H1 (cell line): ENCODE measurements around the gene PDIA2. TPM values are rescaled to one million over a fixed set of nuclear protein-coding genes. Genes with fewer than 3 reads are reported as not detected.

ENCODE experiments used
- CTCF ChIA-PET: fragments of 300-600 bp; sonication (Branson Sonifier 250); formaldehyde crosslinking; loops from one replicate; lab custom pipeline; 2021; ENCODE audit not compliant: partially characterized antibody; lab: Charles Lee
- POLR2A ChIA-PET: fragments of 300-600 bp; sonication (Branson Sonifier 250); formaldehyde crosslinking; loops from one replicate; lab custom pipeline; 2021; ENCODE audit warnings: inconsistent platforms; ENCODE audit not compliant: partially characterized antibody; lab: Charles Lee
- DNase-seq, 2 experiments: peaks; one replicate each; pipeline versions ENCODE4 v3.0.0 to v3.0.0-alpha.2; 2010 to 2022; ENCODE audit warnings: low spot score in 2 of 2, low read depth in 1 of 2, mixed read lengths in 1 of 2
- FAIRE-seq: peaks from 2 replicates; lab custom pipeline; 2011; peaks lifted over from hg19 to GRCh38; lab: Jason Lieb, UNC
- H2AFZ ChIP-seq: 2 replicates; pipeline ENCODE4 v1.8.1; 2012; ENCODE audit warnings: low read length, inconsistent platforms
- H2AK5ac ChIP-seq: 2 replicates; pipeline ENCODE4 v1.6.1; 2013; ENCODE audit warnings: low read depth, low read length
- H2BK120ac ChIP-seq: replicated peaks from 2 replicates; pipeline ENCODE3; 2013; ENCODE audit warnings: low read depth, low read length, inconsistent platforms
- H2BK12ac ChIP-seq: 2 replicates; pipeline ENCODE4 v1.6.1; 2013; ENCODE audit warnings: low read depth, low read length
- H2BK15ac ChIP-seq: 2 replicates; pipeline ENCODE4 v1.6.1; 2013; ENCODE audit warnings: low read length
- H2BK20ac ChIP-seq: 2 replicates; pipeline ENCODE4 v1.6.1; 2013; ENCODE audit warnings: low read length
- H2BK5ac ChIP-seq: 2 replicates; pipeline ENCODE4 v1.6.1; 2013; ENCODE audit warnings: low read depth, low read length
- H3K14ac ChIP-seq: 2 replicates; pipeline ENCODE4 v1.6.1; 2013; ENCODE audit warnings: inconsistent platforms; ENCODE audit not compliant: insufficient read length
- H3K18ac ChIP-seq: 2 replicates; pipeline ENCODE4 v1.6.1; 2013; ENCODE audit warnings: low read length; ENCODE audit errors: extremely low read depth
- H3K23ac ChIP-seq: 2 replicates; pipeline ENCODE4 v1.6.1; 2013; ENCODE audit warnings: inconsistent platforms; ENCODE audit not compliant: insufficient read length
- H3K23me2 ChIP-seq: 2 replicates; pipeline ENCODE4 v1.6.1; 2013; ENCODE audit warnings: low read depth, low read length
- H3K27ac ChIP-seq: 2 replicates; pipeline ENCODE4 v1.6.1; 2011; ENCODE audit warnings: low read depth, low read length, inconsistent platforms
- H3K27me3 ChIP-seq, 4 experiments: replicated peaks in 1 of 4; 1 replicate in 1 of 4; 2 replicates in 3 of 4; pipeline versions ENCODE4 v1.6.1 to v1.8.1; 2011 to 2013; ENCODE audit warnings: low read length in 3 of 4, mild to moderate bottlenecking in 3 of 4, inconsistent platforms in 2 of 4, mixed read lengths in 2 of 4, moderate library complexity in 1 of 4; ENCODE audit not compliant: control insufficient read depth in 3 of 4, insufficient read depth in 3 of 4; ENCODE audit errors: extremely low read depth in 1 of 4
- H3K36me3 ChIP-seq, 4 experiments: 2 replicates each; pipeline versions ENCODE4 v1.6.1 to v1.8.1; 2011 to 2013; ENCODE audit warnings: mild to moderate bottlenecking in 4 of 4, low read length in 3 of 4, moderate library complexity in 2 of 4, control low read depth in 1 of 4, inconsistent platforms in 1 of 4; ENCODE audit not compliant: insufficient read depth in 4 of 4, control insufficient read depth in 2 of 4
- H3K4ac ChIP-seq: replicated peaks from 2 replicates; pipeline ENCODE3; 2013; ENCODE audit warnings: low read length, low read depth, mixed read lengths, inconsistent platforms; ENCODE audit not compliant: insufficient read length
- H3K4me1 ChIP-seq, 4 experiments: replicated peaks in 1 of 4; 1 replicate in 1 of 4; 2 replicates in 3 of 4; pipeline versions ENCODE4 v1.6.1 to v1.8.1; 2011 to 2013; ENCODE audit warnings: low read length in 3 of 4, inconsistent platforms in 2 of 4, mixed read lengths in 1 of 4; ENCODE audit not compliant: insufficient read depth in 4 of 4, control insufficient read depth in 3 of 4
- H3K4me2 ChIP-seq, 2 experiments: 2 replicates each; pipeline versions ENCODE4 v1.6.1 to v1.8.1; 2011 to 2013; ENCODE audit warnings: low read depth in 2 of 2, low read length in 2 of 2, control low read depth in 1 of 2, inconsistent platforms in 1 of 2, mild to moderate bottlenecking in 1 of 2; ENCODE audit not compliant: insufficient read depth in 1 of 2
- H3K4me3 ChIP-seq, 4 experiments: fragments of 200-600, 300-600 bp in 1 of 4; sonication (generic), shearing (Covaris generic), sonication (Bioruptor Twin) in 1 of 4; 2 replicates each; pipeline versions ENCODE4 v1.5.1 to v1.8.1; 2011 to 2016; ENCODE audit warnings: low read length in 4 of 4, low read depth in 3 of 4, control low read depth in 2 of 4, inconsistent platforms in 2 of 4, mild to moderate bottlenecking in 2 of 4, mixed read lengths in 1 of 4, moderate library complexity in 1 of 4; ENCODE audit not compliant: insufficient read depth in 2 of 4; ENCODE audit errors: extremely low read depth in 1 of 4
- H3K56ac ChIP-seq: replicated peaks from 2 replicates; pipeline ENCODE3; 2013; ENCODE audit warnings: low read depth, mild to moderate bottlenecking, mixed read lengths, low read length, inconsistent platforms; ENCODE audit not compliant: insufficient read length
- H3K79me1 ChIP-seq: 2 replicates; pipeline ENCODE4 v1.6.1; 2013; ENCODE audit warnings: low read depth, low read length, control low read depth
- H3K79me2 ChIP-seq, 2 experiments: 2 replicates each; pipeline versions ENCODE4 v1.6.1 to v1.8.1; 2012 to 2013; ENCODE audit warnings: low read length in 2 of 2, mild to moderate bottlenecking in 2 of 2, inconsistent platforms in 1 of 2; ENCODE audit not compliant: insufficient read depth in 2 of 2, control insufficient read depth in 1 of 2
- H3K9ac ChIP-seq, 4 experiments: replicated peaks in 1 of 4; 1 replicate in 1 of 4; 2 replicates in 3 of 4; pipeline versions ENCODE4 v1.6.1 to v1.8.1; 2011 to 2013; ENCODE audit warnings: low read depth in 3 of 4, low read length in 3 of 4, control low read depth in 2 of 4, mild to moderate bottlenecking in 2 of 4, moderate library complexity in 2 of 4, inconsistent platforms in 1 of 4; ENCODE audit errors: extremely low read depth in 1 of 4
- H3K9me3 ChIP-seq, 2 experiments: 2 replicates each; pipeline versions ENCODE4 v1.6.1 to v1.8.1; 2012 to 2013; ENCODE audit warnings: mild to moderate bottlenecking in 2 of 2, moderate library complexity in 2 of 2, control low read depth in 1 of 2, inconsistent platforms in 1 of 2, low read depth in 1 of 2, low read length in 1 of 2, mixed read lengths in 1 of 2; ENCODE audit not compliant: insufficient read depth in 2 of 2
- H4K20me1 ChIP-seq, 2 experiments: replicated peaks in 1 of 2; 2 replicates each; pipeline versions ENCODE3 to v1.8.1; 2011 to 2013; ENCODE audit warnings: inconsistent platforms in 2 of 2, low read length in 2 of 2, mild to moderate bottlenecking in 1 of 2; ENCODE audit not compliant: insufficient read depth in 2 of 2, control insufficient read depth in 1 of 2
- H4K5ac ChIP-seq: 2 replicates; pipeline ENCODE4 v1.6.1; 2013; ENCODE audit warnings: low read length, low read depth, mixed read lengths, inconsistent platforms; ENCODE audit not compliant: insufficient read length
- H4K8ac ChIP-seq: 2 replicates; pipeline ENCODE4 v1.8.0; 2013; ENCODE audit warnings: mild to moderate bottlenecking, moderate library complexity, low read length, inconsistent platforms; ENCODE audit not compliant: insufficient read depth; ENCODE audit errors: extremely low read depth
- H4K91ac ChIP-seq: replicated peaks from 2 replicates; pipeline ENCODE3; 2013; ENCODE audit warnings: low read length, mixed read lengths, inconsistent platforms; ENCODE audit not compliant: insufficient read length
- CBX5 ChIP-seq: fragments of 300-800, 300-1000 bp; sonication (generic); IDR thresholded peaks from 2 replicates; pipeline ENCODE4 v1.7.1; 2016; ENCODE audit warnings: antibody characterized with exemption, low read length, low read depth
- EP300 ChIP-seq, 2 experiments: IDR thresholded peaks; 1 replicate in 1 of 2; 2 replicates in 1 of 2; pipeline ENCODE4 v1.6.1; 2011 to 2012; ENCODE audit warnings: low read depth in 2 of 2, low read length in 2 of 2, mild to moderate bottlenecking in 2 of 2, borderline replicate concordance in 1 of 2, inconsistent platforms in 1 of 2, moderate library complexity in 1 of 2
- KDM4A ChIP-seq: IDR thresholded peaks from one replicate; pipeline ENCODE4 v1.7.1; 2012; ENCODE audit warnings: low read depth, mild to moderate bottlenecking, moderate library complexity, low read length, inconsistent platforms; ENCODE audit not compliant: severe bottlenecking
- SRF ChIP-seq: IDR thresholded peaks from 2 replicates; pipeline ENCODE4 v1.6.1; 2011; ENCODE audit warnings: mild to moderate bottlenecking, low read depth, low read length, moderate library complexity
- USF2 ChIP-seq: IDR thresholded peaks from 2 replicates; pipeline ENCODE4 v1.6.1; 2011; ENCODE audit warnings: low read length, improper control_type of control experiment
- WGBS, 2 experiments: shearing (Covaris generic) in 1 of 2; methylation state at CpG; one replicate each; pipeline versions ENCODE4 v1.1.6 to v1.1.7; 2013 to 2015; ENCODE audit warnings: low lambda C conversion rate in 2 of 2, mixed read lengths in 2 of 2, inconsistent platforms in 1 of 2, low coverage in 1 of 2, missing lambda C conversion rate in 1 of 2; ENCODE audit not compliant: insufficient replicate concordance in 2 of 2, insufficient coverage in 1 of 2, insufficient read length in 1 of 2; ENCODE audit errors: extremely low coverage in 1 of 2, missing lambda C conversion rate in 1 of 2; 5-methylcytosine and 5-hydroxymethylcytosine counted together
- polyA plus RNA-seq, 7 experiments: library from polyadenylated mRNA; depleted of rRNA in 3 of 7; stranded (reverse) in 5 of 7; unstranded in 2 of 7; fragments of >200 nt in 5 of 7; fragments of 200-250 nt in 2 of 7; gene quantifications; 1 replicate in 5 of 7; 2 replicates in 1 of 7; 4 replicates in 1 of 7; pipeline versions ENCODE4 v1.2.1 to v1.2.3, GENCODE V29; 2011 to 2013; ENCODE audit warnings: missing spikeins in 2 of 7, mixed read lengths in 2 of 7
- total RNA-seq: library from RNA; stranded (reverse); fragmentation: NEBNext Ultra II Directional; extraction: Animal tissue kit (Norgen Biotek cat#: 25700); gene quantifications from 2 replicates; pipeline ENCODE4 v1.2.1, GENCODE V29; 2021

Gene PDIA2
- total and polyA plus RNA-seq, 2 of the 8 experiments (the other 6 are each of a cell fraction or from before 2014, with no cell fraction given) = 0.34 to 0.50 TPM

- Histone ChIP-seq H3K4me2 (no peak overlapping the region), H3K79me1 (peaks cover 3% of the 10 kb centered on the region), H3K18ac (no peak overlapping the region), H4K20me1 (peaks cover 0 to 9% of the 10 kb centered on the region in 2 experiments), H3K9me3 (no peaks in the 10 kb centered on the region), H4K8ac (no peak overlapping the region), H4K91ac (no peak overlapping the region), H3K4me3 (no peak overlapping the region), H3K56ac (no peak overlapping the region), H4K5ac (no peak overlapping the region), H2BK15ac (no peak overlapping the region), H2AFZ (no peak overlapping the region), H3K14ac (no peak overlapping the region), H3K23me2 (no peaks in the 10 kb centered on the region), H3K23ac (no peak overlapping the region), H3K79me2 (peaks cover 0 to 38% of the 10 kb centered on the region in 2 experiments; a peak in 3 of 4 replicates), H2BK12ac (no peak overlapping the region), H2BK5ac (no peak overlapping the region), H3K4ac (no peak overlapping the region), H3K27me3 (no peaks in the 10 kb centered on the region), H3K36me3 (no peaks in the 10 kb centered on the region), H3K27ac (no peak overlapping the region), H2BK20ac (no peak overlapping the region), H2BK120ac (no peak overlapping the region), H3K9ac (no peak overlapping the region), H3K4me1 (no peaks in the 10 kb centered on the region), H2AK5ac (no peak overlapping the region)
- no peak for DNase-seq
- ChIA-PET POLR2A (interaction anchor here (1.4 to 5.0 kb wide), 3 partner anchors 10 to 19 kb away, joined by 3 to 26 read pairs (median 5); partner anchors contain the start of gene LUC7L), CTCF (interaction anchor here (0.6 kb wide), 1 partner anchor 62 kb away, joined by 3 read pairs; no protein-coding TSS in a partner anchor)
- TF ChIP-seq USF2 (no peak), CBX5 (no peak), SRF (no peak), KDM4A (no peak), EP300 (IDR thresholded peaks at IDR 0.05; ENCODE audit: borderline replicate concordance in 1 of 2, low read depth in 2 of 2, low read length in 2 of 2) (no peak)
- WGBS, 2 experiments = 86% methylated on average over 4 of the region's 4 CpGs; no CpG with 5 or more reads in 1 of the 2 experiments
- no peak for FAIRE-seq
These were observed 39.6 kb upstream of the PDIA2 start for GRCh38 chr16:243348-243747.
